ENCODE measurements around the gene TLR2.

TLR2 gene

GRCh38 chr4:153684182-153684970 lies at the start of gene TLR2:
Gene TLR2, plus strand, starts transcription at chr4:153684280. Its CDS starts 18,628 bp downstream, at chr4:153702908.
- H3K27me3 Mint-ChIP-seq: peaks cover 4% of the 10 kb centered on the region
- peak within 1 kb of the TSS; percentile 84 for H3K4me3 Mint-ChIP-seq
- ATAC-seq (ENCODE audit: low read depth): peak; percentile 97
- peak; percentile 32 to 76 for DNase-seq (ENCODE audit: low spot score in 2 of 2)
- peak within 1 kb of the TSS; percentile 65 for H3K27ac Mint-ChIP-seq
- H3K36me3 Mint-ChIP-seq: peaks cover 13% of the 10 kb centered on the region
- H3K4me1 Mint-ChIP-seq: peaks cover 12% of the 10 kb centered on the region
- H3K9me3 Mint-ChIP-seq: peaks cover 1% of the 10 kb centered on the region

- H3K36me3 Mint-ChIP-seq: peaks cover 48% of the 10 kb centered on the region
- DNase-seq (ENCODE audit: low spot score in 2 of 2) (no peak), ATAC-seq (ENCODE audit: low read depth) (peak; percentile 44)
- peaks cover 3% of the 10 kb centered on the region for H3K4me1 Mint-ChIP-seq
- H3K9me3 Mint-ChIP-seq: peaks cover 2% of the 10 kb centered on the region
- no peak overlapping the region for H3K27ac Mint-ChIP-seq
- H3K27me3 Mint-ChIP-seq: no peaks in the 10 kb centered on the region
- H3K4me3 Mint-ChIP-seq: no peak overlapping the region
Measured at GRCh38 chr4:153634738-153635353, 49.2 kb upstream of the TLR2 start.

- DNase-seq (ENCODE audit: low spot score in 2 of 2) (no peak), ATAC-seq (ENCODE audit: low read depth) (no peak)
- H3K27me3 Mint-ChIP-seq: no peaks in the 10 kb centered on the region
- H3K4me3 Mint-ChIP-seq: no peak overlapping the region
- peaks cover 6% of the 10 kb centered on the region for H3K4me1 Mint-ChIP-seq
- H3K36me3 Mint-ChIP-seq: peaks cover 38% of the 10 kb centered on the region
- no peak overlapping the region for H3K27ac Mint-ChIP-seq
- peaks cover 2% of the 10 kb centered on the region for H3K9me3 Mint-ChIP-seq
Measured at GRCh38 chr4:153635846-153636245, 48.2 kb upstream of the TLR2 start.

GRCh38 chr4:153637201-153637600 lies 46.9 kb upstream of the TLR2 start:
- H3K36me3 Mint-ChIP-seq: peaks cover 34% of the 10 kb centered on the region
- peaks cover 2% of the 10 kb centered on the region for H3K9me3 Mint-ChIP-seq
- no peak overlapping the region for H3K27ac Mint-ChIP-seq
- no peaks in the 10 kb centered on the region for H3K27me3 Mint-ChIP-seq
- no peak overlapping the region for H3K4me3 Mint-ChIP-seq
- peaks cover 12% of the 10 kb centered on the region for H3K4me1 Mint-ChIP-seq
- DNase-seq (ENCODE audit: low spot score in 2 of 2) (no peak), ATAC-seq (ENCODE audit: low read depth) (no peak)

- Mint-ChIP-seq H3K4me1 (peaks cover 14% of the 10 kb centered on the region), H3K27ac (no peak overlapping the region), H3K4me3 (no peak overlapping the region), H3K9me3 (peaks cover 2% of the 10 kb centered on the region), H3K27me3 (no peaks in the 10 kb centered on the region), H3K36me3 (peaks cover 27% of the 10 kb centered on the region)
- DNase-seq (ENCODE audit: low spot score in 2 of 2) (no peak), ATAC-seq (ENCODE audit: low read depth) (no peak)
Measured at GRCh38 chr4:153638011-153638410, 46.1 kb upstream of the TLR2 start.

GRCh38 chr4:153638999-153639398 lies 45.1 kb upstream of the TLR2 start:
- Mint-ChIP-seq H3K27me3 (no peaks in the 10 kb centered on the region), H3K4me3 (no peak overlapping the region), H3K36me3 (peaks cover 25% of the 10 kb centered on the region), H3K9me3 (peaks cover 2% of the 10 kb centered on the region), H3K27ac (peak overlapping the region; percentile 70), H3K4me1 (peaks cover 17% of the 10 kb centered on the region)
- no peak for ATAC-seq (ENCODE audit: low read depth)
- no peak for DNase-seq (ENCODE audit: low spot score in 2 of 2)

- Mint-ChIP-seq H3K4me3 (no peak overlapping the region), H3K27ac (peak overlapping the region; percentile 70), H3K4me1 (peaks cover 17% of the 10 kb centered on the region), H3K36me3 (peaks cover 17% of the 10 kb centered on the region), H3K27me3 (no peaks in the 10 kb centered on the region), H3K9me3 (peaks cover 2% of the 10 kb centered on the region)
- DNase-seq (ENCODE audit: low spot score in 2 of 2) (no peak), ATAC-seq (ENCODE audit: low read depth) (no peak)
Measured at GRCh38 chr4:153639833-153640802, 44.0 kb upstream of the TLR2 start.

GRCh38 chr4:153641532-153641931 lies 42.5 kb upstream of the TLR2 start:
- H3K27me3 Mint-ChIP-seq: no peaks in the 10 kb centered on the region
- H3K27ac Mint-ChIP-seq: no peak overlapping the region
- H3K4me3 Mint-ChIP-seq: no peak overlapping the region
- peaks cover 2% of the 10 kb centered on the region for H3K9me3 Mint-ChIP-seq
- ATAC-seq (ENCODE audit: low read depth) (no peak), DNase-seq (ENCODE audit: low spot score in 2 of 2) (no peak)
- H3K36me3 Mint-ChIP-seq: peaks cover 5% of the 10 kb centered on the region
- peaks cover 17% of the 10 kb centered on the region for H3K4me1 Mint-ChIP-seq

- DNase-seq (ENCODE audit: low spot score in 2 of 2) (peak in 1 of 2 donors; percentile 45), ATAC-seq (ENCODE audit: low read depth) (peak; percentile 98)
- no peaks in the 10 kb centered on the region for H3K36me3 Mint-ChIP-seq
- no peak overlapping the region for H3K4me3 Mint-ChIP-seq
- no peaks in the 10 kb centered on the region for H3K27me3 Mint-ChIP-seq
- H3K27ac Mint-ChIP-seq: no peak overlapping the region
- H3K9me3 Mint-ChIP-seq: no peaks in the 10 kb centered on the region
- H3K4me1 Mint-ChIP-seq: peaks cover 22% of the 10 kb centered on the region
Measured at GRCh38 chr4:153643406-153644383, 40.4 kb upstream of the TLR2 start.

- no peaks in the 10 kb centered on the region for H3K27me3 Mint-ChIP-seq
- DNase-seq (ENCODE audit: low spot score in 2 of 2) (no peak), ATAC-seq (ENCODE audit: low read depth) (no peak)
- H3K4me1 Mint-ChIP-seq: peaks cover 16% of the 10 kb centered on the region
- H3K9me3 Mint-ChIP-seq: no peaks in the 10 kb centered on the region
- no peaks in the 10 kb centered on the region for H3K36me3 Mint-ChIP-seq
- H3K4me3 Mint-ChIP-seq: no peak overlapping the region
- H3K27ac Mint-ChIP-seq: no peak overlapping the region
Measured at GRCh38 chr4:153645183-153645582, 38.9 kb upstream of the TLR2 start.

GRCh38 chr4:153646261-153646660 lies 37.8 kb upstream of the TLR2 start:
- H3K4me3 Mint-ChIP-seq: no peak overlapping the region
- no peaks in the 10 kb centered on the region for H3K36me3 Mint-ChIP-seq
- no peaks in the 10 kb centered on the region for H3K27me3 Mint-ChIP-seq
- no peak for ATAC-seq (ENCODE audit: low read depth)
- H3K4me1 Mint-ChIP-seq: peaks cover 17% of the 10 kb centered on the region
- DNase-seq (ENCODE audit: low spot score in 2 of 2): no peak
- H3K9me3 Mint-ChIP-seq: no peaks in the 10 kb centered on the region
- H3K27ac Mint-ChIP-seq: no peak overlapping the region

- no peaks in the 10 kb centered on the region for H3K9me3 Mint-ChIP-seq
- no peak overlapping the region for H3K4me3 Mint-ChIP-seq
- no peak for DNase-seq (ENCODE audit: low spot score in 2 of 2)
- peaks cover 21% of the 10 kb centered on the region for H3K4me1 Mint-ChIP-seq
- no peaks in the 10 kb centered on the region for H3K27me3 Mint-ChIP-seq
- H3K27ac Mint-ChIP-seq: no peak overlapping the region
- no peak for ATAC-seq (ENCODE audit: low read depth)
- no peaks in the 10 kb centered on the region for H3K36me3 Mint-ChIP-seq
Measured at GRCh38 chr4:153646978-153647377, 37.1 kb upstream of the TLR2 start.

GRCh38 chr4:153647975-153648374 lies 36.1 kb upstream of the TLR2 start:
- Mint-ChIP-seq H3K36me3 (no peaks in the 10 kb centered on the region), H3K27ac (no peak overlapping the region), H3K4me3 (no peak overlapping the region), H3K27me3 (no peaks in the 10 kb centered on the region), H3K4me1 (peaks cover 18% of the 10 kb centered on the region), H3K9me3 (no peaks in the 10 kb centered on the region)
- ATAC-seq (ENCODE audit: low read depth) (no peak), DNase-seq (ENCODE audit: low spot score in 2 of 2) (no peak)

Measured in memory B cell (primary cell).